Liver (tissue), 3 donors: ENCODE data around the gene BRWD1.

ENCODE experiments used
- ATF3 ChIP-seq: IDR thresholded peaks from 2 replicates; pipeline ENCODE4 v1.6.1; 2016; ENCODE audit warnings: antibody characterized with exemption
- CTCF ChIP-seq: fragments of 150-350 bp; IDR thresholded peaks from 2 replicates; pipeline ENCODE4 v1.5.1; 2017; ENCODE audit warnings: improper control_type of control experiment, low read depth, low read length; ENCODE audit not compliant: missing input control
- EGR1 ChIP-seq, 2 donors: IDR thresholded peaks; 2 replicates each; pipeline ENCODE4 v1.6.1; 2016 to 2018; ENCODE audit warnings: antibody characterized with exemption in 2 of 2, low read depth in 2 of 2
- FOXA1 ChIP-seq: IDR thresholded peaks from 2 replicates; pipeline ENCODE4 v1.6.1; 2016; ENCODE audit warnings: antibody characterized with exemption
- GABPA ChIP-seq, 2 donors: IDR thresholded peaks in 1 of 2; conservative IDR thresholded peaks in 1 of 2; 2 replicates each; pipeline ENCODE4 v1.6.1; 2016; ENCODE audit warnings: antibody characterized with exemption in 2 of 2, mild to moderate bottlenecking in 1 of 2, moderate library complexity in 1 of 2
- JUND ChIP-seq, 2 donors: IDR thresholded peaks; 2 replicates each; pipeline ENCODE4 v1.6.1; 2016; ENCODE audit warnings: antibody characterized with exemption in 2 of 2
- MAX ChIP-seq: IDR thresholded peaks from 2 replicates; pipeline ENCODE4 v1.6.1; 2016; ENCODE audit warnings: antibody characterized with exemption
- RAD21 ChIP-seq, 2 donors: IDR thresholded peaks; 2 replicates each; pipeline ENCODE4 v1.6.1; 2016; ENCODE audit warnings: antibody characterized with exemption in 2 of 2, mild to moderate bottlenecking in 2 of 2
- REST ChIP-seq: IDR thresholded peaks from 2 replicates; pipeline ENCODE4 v1.6.1; 2016; ENCODE audit warnings: antibody characterized with exemption, mild to moderate bottlenecking
- SP1 ChIP-seq: IDR thresholded peaks from 2 replicates; pipeline ENCODE4 v1.6.1; 2018; ENCODE audit warnings: antibody characterized with exemption, mild to moderate bottlenecking
- donor health status: healthy.
- donor health status: healthy.

- TF ChIP-seq CTCF (no peak), MAX (no peak), JUND (IDR thresholded peaks at IDR 0.05) (no peak), SP1 (no peak), REST (no peak), GABPA (IDR thresholded peaks at IDR 0.05 in 1 of 2, conservative IDR thresholded peaks at IDR 0.05 in 1 of 2) (no peak), RAD21 (IDR thresholded peaks at IDR 0.05) (no peak), EGR1 (IDR thresholded peaks at IDR 0.05; ENCODE audit: low read depth in 2 of 2) (no peak), ATF3 (no peak), FOXA1 (no peak)
These were observed 47.8 kb downstream of the BRWD1 start for GRCh38 chr21:39265603-39266002.
